ENCODE data around the gene B4GALT5.

DNA sequence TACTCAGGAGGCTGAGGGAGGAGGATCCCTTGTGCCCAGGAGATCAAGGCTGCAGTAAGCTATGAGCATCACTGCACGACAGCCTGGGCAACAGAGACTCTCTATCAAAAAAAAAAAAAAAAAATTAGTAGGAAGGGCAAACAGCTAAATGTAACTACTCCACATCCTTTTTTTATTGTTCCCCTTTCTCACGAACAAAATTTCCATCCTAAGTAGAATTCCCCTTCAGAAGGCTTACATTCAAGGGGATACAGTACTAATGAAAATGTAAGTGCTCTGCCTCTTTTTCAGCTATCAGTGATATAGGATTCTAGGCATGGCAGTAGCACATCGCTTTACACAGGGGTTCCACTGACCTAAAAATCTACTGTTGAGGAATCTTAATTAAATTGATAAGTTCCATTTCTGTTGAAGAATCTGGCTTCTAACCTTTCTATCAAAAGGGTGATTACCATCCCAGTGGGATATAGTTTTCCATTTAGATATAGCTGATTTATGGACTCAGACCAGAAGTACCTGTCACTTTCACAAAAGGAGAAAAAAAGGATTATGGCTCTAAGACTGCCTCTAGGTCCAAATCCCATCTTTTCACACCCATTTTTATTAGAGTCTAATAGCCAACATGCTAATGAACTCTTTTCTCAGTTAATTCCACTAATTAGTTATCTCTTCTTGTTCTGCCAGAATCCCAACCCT lies 2.6 kb downstream of the B4GALT5 start:
- no peak for TF ChIP-seq CTCF (conservative IDR thresholded peaks at IDR 0.05; ENCODE audit: low read length)
- TF ChIP-seq EZH2phosphoT487 (IDR thresholded peaks at IDR 0.05; ENCODE audit: borderline replicate concordance): no peak

Data from Loucy (cell line).